OCI-LY3 (cell line): ENCODE data around the gene LIPG.

ENCODE experiments used
- H2AFZ ChIP-seq: fragments of 200-600, 300-600 bp; shearing (Covaris generic); 2 replicates; pipeline ENCODE4 v1.6.0; 2014; ENCODE audit warnings: antibody characterized with exemption, low read depth, low read length
- H3K27ac ChIP-seq: fragments of 200-600, 300-600 bp; sonication (generic); 2 replicates; pipeline ENCODE4 v1.5.1; 2014; ENCODE audit warnings: mild to moderate bottlenecking, low read length, moderate library complexity, mixed read lengths
- H3K27me3 ChIP-seq: fragments of 200-600, 300-600 bp; sonication (generic); 2 replicates; pipeline ENCODE4 v1.6.1; 2014; ENCODE audit warnings: low read depth, low read length, mixed read lengths
- H3K36me3 ChIP-seq: fragments of 200-600, 300-600 bp; sonication (generic); replicated peaks from 2 replicates; pipeline ENCODE3; 2014; ENCODE audit warnings: low read depth, low read length, mixed read lengths
- H3K4me1 ChIP-seq: fragments of 300-600, 200-600 bp; sonication (generic); 2 replicates; pipeline ENCODE4 v1.6.1; 2014; ENCODE audit warnings: low read length, mixed read lengths
- H3K4me2 ChIP-seq: fragments of 200-600, 300-600 bp; sonication (generic); 2 replicates; pipeline ENCODE4 v1.6.1; 2014; ENCODE audit warnings: low read length, mixed read lengths
- H3K4me3 ChIP-seq: fragments of 300-600, 200-600 bp; sonication (generic); 2 replicates; pipeline ENCODE4 v1.5.1; 2014; ENCODE audit warnings: antibody characterized with exemption, mild to moderate bottlenecking, low read length, moderate library complexity
- H3K79me2 ChIP-seq: fragments of 300-600, 200-600 bp; shearing (Covaris generic); 2 replicates; pipeline ENCODE4 v1.6.1; 2014; ENCODE audit warnings: mild to moderate bottlenecking, low read length, mixed read lengths
- H3K9ac ChIP-seq: fragments of 300-600, 200-600 bp; shearing (Covaris generic); 2 replicates; pipeline ENCODE4 v1.6.0; 2014; ENCODE audit warnings: mild to moderate bottlenecking, low read length, moderate library complexity
- H3K9me3 ChIP-seq: fragments of 200-600, 300-600 bp; shearing (Covaris generic); 2 replicates; pipeline ENCODE4 v1.6.1; 2014; ENCODE audit warnings: low read length, mixed read lengths; ENCODE audit not compliant: insufficient read depth
- H4K20me1 ChIP-seq: fragments of 200-600, 300-600 bp; sonication (generic); 2 replicates; pipeline ENCODE4 v1.6.1; 2016; ENCODE audit warnings: low read length, mixed read lengths; ENCODE audit not compliant: insufficient read depth
- EZH2phosphoT487 ChIP-seq: fragments of 200-600 bp; shearing (Covaris generic); IDR thresholded peaks from 2 replicates; pipeline ENCODE4 v1.6.1; 2018; ENCODE audit warnings: antibody characterized with exemption, mixed run types, low read depth
- TF ChIP-seq, protein P1 (sequence below): fragments of 200-600, 300-600 bp; sonication (generic); IDR thresholded peaks from 2 replicates; pipeline ENCODE4 v1.5.1; 2014; ENCODE audit warnings: antibody characterized with exemption, low read length, low read depth

LIPG gene

GRCh38 chr18:49562481-49563129 lies 748 bp downstream of the LIPG start:
- H3K27ac ChIP-seq: no peak overlapping the region
- peak overlapping the region; percentile 2; the same call in 1 of the 2 replicates for H3K4me2 ChIP-seq
- no peak overlapping the region for H3K4me3 ChIP-seq
- no peaks in the 10 kb centered on the region for H4K20me1 ChIP-seq
- no peak for TF ChIP-seq EZH2phosphoT487
- TF ChIP-seq, protein P1, sequence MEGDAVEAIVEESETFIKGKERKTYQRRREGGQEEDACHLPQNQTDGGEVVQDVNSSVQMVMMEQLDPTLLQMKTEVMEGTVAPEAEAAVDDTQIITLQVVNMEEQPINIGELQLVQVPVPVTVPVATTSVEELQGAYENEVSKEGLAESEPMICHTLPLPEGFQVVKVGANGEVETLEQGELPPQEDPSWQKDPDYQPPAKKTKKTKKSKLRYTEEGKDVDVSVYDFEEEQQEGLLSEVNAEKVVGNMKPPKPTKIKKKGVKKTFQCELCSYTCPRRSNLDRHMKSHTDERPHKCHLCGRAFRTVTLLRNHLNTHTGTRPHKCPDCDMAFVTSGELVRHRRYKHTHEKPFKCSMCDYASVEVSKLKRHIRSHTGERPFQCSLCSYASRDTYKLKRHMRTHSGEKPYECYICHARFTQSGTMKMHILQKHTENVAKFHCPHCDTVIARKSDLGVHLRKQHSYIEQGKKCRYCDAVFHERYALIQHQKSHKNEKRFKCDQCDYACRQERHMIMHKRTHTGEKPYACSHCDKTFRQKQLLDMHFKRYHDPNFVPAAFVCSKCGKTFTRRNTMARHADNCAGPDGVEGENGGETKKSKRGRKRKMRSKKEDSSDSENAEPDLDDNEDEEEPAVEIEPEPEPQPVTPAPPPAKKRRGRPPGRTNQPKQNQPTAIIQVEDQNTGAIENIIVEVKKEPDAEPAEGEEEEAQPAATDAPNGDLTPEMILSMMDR: no peak
- H3K79me2 ChIP-seq: no peaks in the 10 kb centered on the region
- no peaks in the 10 kb centered on the region for H3K9me3 ChIP-seq
- peaks cover 27% of the 10 kb centered on the region for H3K27me3 ChIP-seq
- H3K4me1 ChIP-seq: peaks cover 50% of the 10 kb centered on the region
- no peak overlapping the region for H3K9ac ChIP-seq
- no peaks in the 10 kb centered on the region for H3K36me3 ChIP-seq
- H2AFZ ChIP-seq: no peak overlapping the region

GRCh38 chr18:49563130-49563540 lies 1.3 kb downstream of the LIPG start:
- Histone ChIP-seq H3K4me1 (peaks cover 50% of the 10 kb centered on the region), H4K20me1 (no peaks in the 10 kb centered on the region), H3K4me2 (peak overlapping the region; percentile 2), H3K36me3 (no peaks in the 10 kb centered on the region), H3K4me3 (no peak overlapping the region), H2AFZ (no peak overlapping the region), H3K9me3 (no peaks in the 10 kb centered on the region), H3K9ac (no peak overlapping the region), H3K27ac (no peak overlapping the region), H3K27me3 (peaks cover 27% of the 10 kb centered on the region), H3K79me2 (no peaks in the 10 kb centered on the region)
- TF ChIP-seq, protein P1: no peak
- no peak for TF ChIP-seq EZH2phosphoT487

DNA sequence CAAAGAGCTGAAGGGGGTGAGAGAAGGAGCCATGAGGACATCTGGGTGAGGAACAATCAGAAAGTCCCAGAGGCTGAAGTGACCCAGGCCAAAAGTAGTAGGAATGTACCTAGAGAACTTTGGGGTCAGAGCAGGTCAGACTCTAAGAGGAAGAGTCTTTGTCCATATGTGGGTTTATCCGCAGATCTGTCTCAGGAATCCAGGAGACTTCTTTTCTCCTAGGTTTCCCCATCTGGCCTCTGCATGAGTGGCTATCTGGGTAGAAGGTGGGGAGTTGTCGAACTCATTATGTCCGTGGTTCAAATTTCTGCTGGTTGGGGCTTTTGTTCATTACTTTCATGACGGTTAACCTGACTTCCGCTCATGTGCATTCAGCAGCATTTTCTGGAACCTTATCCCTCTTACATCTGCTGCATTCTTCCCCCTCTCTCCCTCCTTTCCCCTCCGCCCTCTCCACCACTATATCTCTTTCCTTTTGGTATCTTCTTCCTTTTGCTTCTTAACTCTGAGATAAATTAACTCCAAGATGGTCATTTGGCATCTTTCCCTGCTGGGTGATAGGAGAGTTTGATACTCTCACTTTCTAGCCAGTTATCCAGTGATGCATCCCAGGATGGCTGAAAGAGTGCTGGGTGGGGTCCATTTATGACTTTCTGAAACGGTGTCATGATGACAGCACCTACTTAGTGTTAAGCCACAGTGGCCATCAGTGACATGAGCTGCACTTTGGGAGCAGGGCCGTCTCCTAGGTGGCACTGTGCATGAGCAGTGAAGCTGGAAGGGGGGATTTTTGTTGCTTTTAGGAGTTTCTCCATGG lies 2.1 kb downstream of the LIPG start:
- Histone ChIP-seq H3K36me3 (no peaks in the 10 kb centered on the region), H4K20me1 (no peaks in the 10 kb centered on the region), H2AFZ (no peak overlapping the region), H3K9ac (no peak overlapping the region), H3K4me3 (no peak overlapping the region), H3K4me2 (peak overlapping the region; percentile 87; the same call in 1 of the 2 replicates), H3K27me3 (peaks cover 27% of the 10 kb centered on the region), H3K79me2 (no peaks in the 10 kb centered on the region), H3K4me1 (peaks cover 50% of the 10 kb centered on the region), H3K9me3 (no peaks in the 10 kb centered on the region), H3K27ac (no peak overlapping the region)
- TF ChIP-seq, protein P1: peak; percentile 33; the same call in 1 of the 2 replicates
- no peak for TF ChIP-seq EZH2phosphoT487

DNA sequence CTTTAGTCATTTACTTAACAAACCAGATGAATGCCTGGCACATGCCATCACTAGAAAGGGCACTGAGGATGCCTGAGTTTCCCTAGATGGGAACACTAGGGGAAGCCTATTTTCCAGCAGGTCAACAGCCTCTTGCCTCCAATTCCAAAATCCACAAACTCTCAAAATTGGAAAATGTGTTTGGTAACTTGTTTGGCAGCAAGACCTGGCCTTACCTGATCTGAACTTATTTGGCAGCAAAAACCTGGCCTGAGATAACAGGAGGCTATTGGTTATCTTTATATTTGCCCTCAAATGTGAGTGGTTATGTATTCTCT lies 2.6 kb downstream of the LIPG start:
- Histone ChIP-seq H3K36me3 (no peaks in the 10 kb centered on the region), H4K20me1 (no peaks in the 10 kb centered on the region), H2AFZ (no peak overlapping the region), H3K4me2 (peak overlapping the region; percentile 87), H3K9ac (no peak overlapping the region), H3K27me3 (peaks cover 27% of the 10 kb centered on the region), H3K4me3 (peak overlapping the region; percentile 69), H3K79me2 (no peaks in the 10 kb centered on the region), H3K4me1 (peaks cover 50% of the 10 kb centered on the region), H3K27ac (no peak overlapping the region), H3K9me3 (no peaks in the 10 kb centered on the region)
- TF ChIP-seq EZH2phosphoT487: no peak
- TF ChIP-seq, protein P1: no peak; the same call in 1 of the 2 replicates
